HepG2 (cell line): ENCODE results near the gene ACSL4. TPM values are rescaled to one million over a fixed set of nuclear protein-coding genes. Genes with fewer than 3 reads are reported as not detected.

ENCODE experiments used
- ASH2L ChIP-seq: fragments of 300-600, 200-600 bp; sonication (generic); IDR thresholded peaks from 2 replicates; pipeline ENCODE4 v1.7.0; 2017; ENCODE audit warnings: low read depth, mild to moderate bottlenecking, moderate library complexity, mixed read lengths, low read length; ENCODE audit not compliant: insufficient read length
- ELF4 ChIP-seq: sonication (generic); formaldehyde crosslinking; IDR thresholded peaks from 2 replicates; pipeline ENCODE4 v1.5.0; 2020; ENCODE audit warnings: missing genetic modification reagents, mild to moderate bottlenecking, moderate library complexity, borderline replicate concordance
- FOSL2 ChIP-seq: sonication (generic); formaldehyde crosslinking; IDR thresholded peaks from 2 replicates; pipeline ENCODE4 v1.4.0; 2020; ENCODE audit warnings: missing genetic modification reagents
- GABPA ChIP-seq, 2 experiments: IDR thresholded peaks; 2 replicates each; pipeline ENCODE4 v1.6.1; 2011 to 2016; ENCODE audit warnings: low read depth in 2 of 2, low read length in 1 of 2, missing biosample characterization in 1 of 2, missing genetic modification characterization in 1 of 2
- NCOR1 ChIP-seq: fragments of 200-600 bp; sonication (generic); IDR thresholded peaks from 2 replicates; pipeline ENCODE4 v1.7.0; 2017; ENCODE audit warnings: antibody characterized with exemption, low read length, borderline replicate concordance
- NONO ChIP-seq, 2 experiments: fragments of 450-650 bp in 1 of 2; sonication (generic) in 1 of 2; formaldehyde crosslinking in 1 of 2; IDR thresholded peaks in 1 of 2; conservative IDR thresholded peaks in 1 of 2; 2 replicates each; pipeline versions ENCODE4 v1.6.1 to v1.8.0; 2017 to 2022; ENCODE audit warnings: mild to moderate bottlenecking in 1 of 2, missing genetic modification reagents in 1 of 2, moderate library complexity in 1 of 2
- SALL1 ChIP-seq: sonication (generic); formaldehyde crosslinking; IDR thresholded peaks from 2 replicates; pipeline ENCODE4 v1.8.0; 2022; ENCODE audit warnings: mild to moderate bottlenecking, missing genetic modification reagents
- SAP130 ChIP-seq: IDR thresholded peaks from 2 replicates; pipeline ENCODE4 v1.6.1; 2016; ENCODE audit warnings: low read depth
- SKI ChIP-seq: fragments of 450-650 bp; IDR thresholded peaks from one replicate; pipeline ENCODE4 v1.6.1; 2018; ENCODE audit warnings: mild to moderate bottlenecking; ENCODE audit not compliant: partially characterized antibody
- TEAD3 ChIP-seq: optimal IDR thresholded peaks from 2 replicates; pipeline ENCODE3; 2016; ENCODE audit warnings: borderline replicate concordance
- ZFP1 ChIP-seq: IDR thresholded peaks from 2 replicates; pipeline ENCODE4 v1.6.1; 2016
- ZMYM3 ChIP-seq: sonication (generic); formaldehyde crosslinking; IDR thresholded peaks from 2 replicates; pipeline ENCODE4 v1.5.1; 2020; ENCODE audit warnings: mild to moderate bottlenecking, missing genetic modification reagents
- ZNF317 ChIP-seq: sonication (generic); formaldehyde crosslinking; IDR thresholded peaks from 2 replicates; pipeline ENCODE4 v1.5.0; 2020; ENCODE audit warnings: mild to moderate bottlenecking, missing genetic modification reagents
- ZNF570 ChIP-seq: sonication (generic); formaldehyde crosslinking; IDR thresholded peaks from 2 replicates; pipeline ENCODE4 v1.4.0; 2020; ENCODE audit warnings: mild to moderate bottlenecking, missing genetic modification reagents, borderline replicate concordance
- ZNF839 ChIP-seq: sonication (generic); formaldehyde crosslinking; IDR thresholded peaks from 2 replicates; pipeline ENCODE4 v1.4.0; 2020; ENCODE audit warnings: missing genetic modification reagents, mild to moderate bottlenecking, borderline replicate concordance
- ZSCAN20 ChIP-seq: sonication (generic); formaldehyde crosslinking; IDR thresholded peaks from 2 replicates; pipeline ENCODE4 v1.4.0; 2020; ENCODE audit warnings: missing genetic modification reagents, mild to moderate bottlenecking, borderline replicate concordance
- polyA plus RNA-seq, 8 experiments: library from polyadenylated mRNA; depleted of rRNA in 3 of 8; stranded (reverse) in 7 of 8; unstranded in 1 of 8; fragments of >200 nt; fragmentation: Illumina TruSeq in 4 of 8; extraction: Trizol in 4 of 8; gene quantifications; 2 replicates each; pipeline versions ENCODE4 v1.2.1 to v1.2.3, GENCODE V29; 2011 to 2016; ENCODE audit warnings: low read depth in 4 of 8, missing spikeins in 1 of 8, mixed read lengths in 1 of 8; ENCODE audit not compliant: insufficient read depth in 1 of 8
- total RNA-seq, 5 experiments: library from RNA; depleted of rRNA; stranded (reverse); fragments of >200 nt; fragmentation: Illumina TruSeq; extraction: Trizol; gene quantifications; 2 replicates each; pipeline ENCODE4 v1.2.3, GENCODE V29; 2016; ENCODE audit warnings: low read depth in 1 of 5
- TF ChIP-seq, protein P1 (sequence below), 2 experiments: fragments of 450-650 bp in 1 of 2; sonication (generic) in 1 of 2; formaldehyde crosslinking in 1 of 2; IDR thresholded peaks; 2 replicates each; pipeline versions ENCODE4 v1.6.1 to v1.8.0; 2016 to 2022; ENCODE audit warnings: antibody characterized with exemption in 1 of 2, mild to moderate bottlenecking in 1 of 2, missing genetic modification reagents in 1 of 2
- TF ChIP-seq, protein P2 (sequence below): sonication (generic); formaldehyde crosslinking; IDR thresholded peaks from 2 replicates; pipeline ENCODE4 v1.5.1; 2020; ENCODE audit warnings: mild to moderate bottlenecking, moderate library complexity, missing genetic modification reagents

Gene ACSL4
- total and polyA plus RNA-seq, 2 of the 13 experiments (the other 11 are each of a cell fraction or from before 2014, with no cell fraction given): 207 to 316 TPM

DNA sequence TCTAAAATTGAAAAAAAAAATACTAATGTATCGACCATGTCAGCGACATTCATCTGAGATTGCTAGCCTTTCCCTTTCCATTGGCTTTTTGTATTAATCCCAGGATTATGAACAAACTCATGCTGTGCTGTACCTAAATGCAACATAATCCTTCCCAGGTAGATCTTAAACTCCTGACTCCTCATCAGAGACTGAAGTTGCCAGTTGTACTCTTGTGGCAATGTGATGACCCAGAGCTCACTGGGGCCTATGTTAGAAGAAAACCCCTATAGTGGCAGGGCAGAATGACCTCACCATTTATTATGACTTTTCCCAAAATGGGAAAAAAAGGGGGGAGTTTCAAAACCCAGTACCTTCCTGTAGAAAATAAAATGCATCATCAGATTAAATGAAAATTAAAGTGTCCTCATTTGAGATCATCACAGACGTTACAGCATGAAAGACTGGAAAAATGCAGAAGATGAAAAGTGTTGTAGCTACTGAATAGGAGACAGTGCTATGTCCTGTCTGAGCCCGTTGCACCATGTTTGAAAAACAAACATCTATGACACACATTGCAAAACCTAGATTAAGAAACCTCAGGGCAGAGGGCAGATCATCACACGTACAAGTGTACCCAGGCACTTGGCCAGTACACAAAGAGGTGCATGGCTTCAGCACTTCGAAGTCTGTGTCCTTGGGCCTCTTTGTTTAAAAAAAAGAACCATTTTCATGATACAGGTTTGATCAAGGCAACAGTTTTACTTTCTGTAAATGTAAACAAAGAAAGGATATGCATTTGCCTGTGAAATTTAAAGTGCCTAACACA, 6.8 kb upstream of the ACSL4 start (continued):
- TF ChIP-seq, protein P1, sequence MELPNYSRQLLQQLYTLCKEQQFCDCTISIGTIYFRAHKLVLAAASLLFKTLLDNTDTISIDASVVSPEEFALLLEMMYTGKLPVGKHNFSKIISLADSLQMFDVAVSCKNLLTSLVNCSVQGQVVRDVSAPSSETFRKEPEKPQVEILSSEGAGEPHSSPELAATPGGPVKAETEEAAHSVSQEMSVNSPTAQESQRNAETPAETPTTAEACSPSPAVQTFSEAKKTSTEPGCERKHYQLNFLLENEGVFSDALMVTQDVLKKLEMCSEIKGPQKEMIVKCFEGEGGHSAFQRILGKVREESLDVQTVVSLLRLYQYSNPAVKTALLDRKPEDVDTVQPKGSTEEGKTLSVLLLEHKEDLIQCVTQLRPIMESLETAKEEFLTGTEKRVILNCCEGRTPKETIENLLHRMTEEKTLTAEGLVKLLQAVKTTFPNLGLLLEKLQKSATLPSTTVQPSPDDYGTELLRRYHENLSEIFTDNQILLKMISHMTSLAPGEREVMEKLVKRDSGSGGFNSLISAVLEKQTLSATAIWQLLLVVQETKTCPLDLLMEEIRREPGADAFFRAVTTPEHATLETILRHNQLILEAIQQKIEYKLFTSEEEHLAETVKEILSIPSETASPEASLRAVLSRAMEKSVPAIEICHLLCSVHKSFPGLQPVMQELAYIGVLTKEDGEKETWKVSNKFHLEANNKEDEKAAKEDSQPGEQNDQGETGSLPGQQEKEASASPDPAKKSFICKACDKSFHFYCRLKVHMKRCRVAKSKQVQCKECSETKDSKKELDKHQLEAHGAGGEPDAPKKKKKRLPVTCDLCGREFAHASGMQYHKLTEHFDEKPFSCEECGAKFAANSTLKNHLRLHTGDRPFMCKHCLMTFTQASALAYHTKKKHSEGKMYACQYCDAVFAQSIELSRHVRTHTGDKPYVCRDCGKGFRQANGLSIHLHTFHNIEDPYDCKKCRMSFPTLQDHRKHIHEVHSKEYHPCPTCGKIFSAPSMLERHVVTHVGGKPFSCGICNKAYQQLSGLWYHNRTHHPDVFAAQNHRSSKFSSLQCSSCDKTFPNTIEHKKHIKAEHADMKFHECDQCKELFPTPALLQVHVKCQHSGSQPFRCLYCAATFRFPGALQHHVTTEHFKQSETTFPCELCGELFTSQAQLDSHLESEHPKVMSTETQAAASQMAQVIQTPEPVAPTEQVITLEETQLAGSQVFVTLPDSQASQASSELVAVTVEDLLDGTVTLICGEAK (IDR thresholded peaks at IDR 0.05): no peak
- TF ChIP-seq, protein P1 (CRISPR knock-in tag; IDR thresholded peaks at IDR 0.05): peak; percentile 38; the same call in 1 of the 2 replicates
- TF ChIP-seq ZNF570 (no peak), FOSL2 (CRISPR knock-in tag) (peak; percentile 93), ZMYM3 (CRISPR knock-in tag) (peak; percentile 14; the same call in 1 of the 2 replicates), ZNF839 (no peak), SALL1 (peak; percentile 98), ZSCAN20 (CRISPR knock-in tag) (no peak), SKI (peak; percentile 93), GABPA (IDR thresholded peaks at IDR 0.05; ENCODE audit: low read depth, low read length) (no peak), GABPA (CRISPR knock-in tag; IDR thresholded peaks at IDR 0.05; ENCODE audit: low read depth) (no peak), ZNF317 (CRISPR knock-in tag) (no peak), NONO (IDR thresholded peaks at IDR 0.05) (no peak), NONO (CRISPR knock-in tag; conservative IDR thresholded peaks at IDR 0.05) (peak; percentile 72; the same call in 1 of the 2 replicates), NCOR1 (peak; percentile 92), ELF4 (CRISPR knock-in tag) (no peak), ZFP1 (CRISPR knock-in tag) (no peak), SAP130 (CRISPR knock-in tag) (peak; percentile 83), ASH2L (peak; percentile 63), TEAD3 (CRISPR knock-in tag) (peak; percentile 71)
- TF ChIP-seq, protein P2, sequence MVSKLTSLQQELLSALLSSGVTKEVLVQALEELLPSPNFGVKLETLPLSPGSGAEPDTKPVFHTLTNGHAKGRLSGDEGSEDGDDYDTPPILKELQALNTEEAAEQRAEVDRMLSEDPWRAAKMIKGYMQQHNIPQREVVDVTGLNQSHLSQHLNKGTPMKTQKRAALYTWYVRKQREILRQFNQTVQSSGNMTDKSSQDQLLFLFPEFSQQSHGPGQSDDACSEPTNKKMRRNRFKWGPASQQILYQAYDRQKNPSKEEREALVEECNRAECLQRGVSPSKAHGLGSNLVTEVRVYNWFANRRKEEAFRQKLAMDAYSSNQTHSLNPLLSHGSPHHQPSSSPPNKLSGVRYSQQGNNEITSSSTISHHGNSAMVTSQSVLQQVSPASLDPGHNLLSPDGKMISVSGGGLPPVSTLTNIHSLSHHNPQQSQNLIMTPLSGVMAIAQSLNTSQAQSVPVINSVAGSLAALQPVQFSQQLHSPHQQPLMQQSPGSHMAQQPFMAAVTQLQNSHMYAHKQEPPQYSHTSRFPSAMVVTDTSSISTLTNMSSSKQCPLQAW: peak; percentile 69
